ENCODE measurements around the gene FAM222B.

Gene FAM222B

GRCh38 chr17:28873839-28874238 is 31.2 kb upstream of the FAM222B start:
- no peak for DNase-seq
- no peaks in the 10 kb centered on the region for H3K4me1 ChIP-seq
- no peak overlapping the region for H3K4me3 ChIP-seq (ENCODE audit: low read depth, low read length)
- no peaks in the 10 kb centered on the region for H3K9me3 ChIP-seq
- H3K36me3 ChIP-seq = no peaks in the 10 kb centered on the region
- no peak for TF ChIP-seq CTCF (IDR thresholded peaks at IDR 0.05; ENCODE audit: low read depth, low read length)
- H3K27me3 ChIP-seq = no peaks in the 10 kb centered on the region

- no peak for TF ChIP-seq CTCF (IDR thresholded peaks at IDR 0.05; ENCODE audit: low read depth, low read length)
- Histone ChIP-seq H3K4me3 (ENCODE audit: low read depth, low read length) (no peak overlapping the region), H3K4me1 (no peaks in the 10 kb centered on the region), H3K36me3 (no peaks in the 10 kb centered on the region), H3K27me3 (no peaks in the 10 kb centered on the region), H3K9me3 (no peaks in the 10 kb centered on the region)
- no peak for DNase-seq
These were observed 28.5 kb upstream of the FAM222B start for GRCh38 chr17:28871056-28871579.

- H3K9me3 ChIP-seq = no peaks in the 10 kb centered on the region
- no peak for DNase-seq
- no peaks in the 10 kb centered on the region for H3K36me3 ChIP-seq
- no peak overlapping the region for H3K4me3 ChIP-seq (ENCODE audit: low read depth, low read length)
- TF ChIP-seq CTCF (IDR thresholded peaks at IDR 0.05; ENCODE audit: low read depth, low read length) = no peak
- no peaks in the 10 kb centered on the region for H3K4me1 ChIP-seq
- H3K27me3 ChIP-seq = no peaks in the 10 kb centered on the region
These were observed 24.7 kb upstream of the FAM222B start for GRCh38 chr17:28867276-28867675.

GRCh38 chr17:28865946-28866752 is 23.6 kb upstream of the FAM222B start:
- no peak for DNase-seq
- Histone ChIP-seq H3K36me3 (no peaks in the 10 kb centered on the region), H3K4me1 (no peaks in the 10 kb centered on the region), H3K4me3 (ENCODE audit: low read depth, low read length) (no peak overlapping the region), H3K9me3 (no peaks in the 10 kb centered on the region), H3K27me3 (no peaks in the 10 kb centered on the region)
- no peak for TF ChIP-seq CTCF (IDR thresholded peaks at IDR 0.05; ENCODE audit: low read depth, low read length)

GRCh38 chr17:28864991-28865849 is 22.6 kb upstream of the FAM222B start:
- Histone ChIP-seq H3K4me3 (ENCODE audit: low read depth, low read length) (no peak overlapping the region), H3K4me1 (no peaks in the 10 kb centered on the region), H3K36me3 (no peaks in the 10 kb centered on the region), H3K27me3 (no peaks in the 10 kb centered on the region), H3K9me3 (no peaks in the 10 kb centered on the region)
- no peak for TF ChIP-seq CTCF (IDR thresholded peaks at IDR 0.05; ENCODE audit: low read depth, low read length)
- no peak for DNase-seq

All from BE2C (cell line).